Vagina (tissue), 2 donors: ENCODE measurements around the gene RIPK3. TPM values are rescaled to one million over a fixed set of nuclear protein-coding genes. Genes with fewer than 3 reads are reported as not detected.

Experiments used
- DNase-seq, 2 donors: peaks; one replicate each; pipeline ENCODE4 v3.0.0-alpha.2; 2017; ENCODE audit errors: extremely low spot score in 2 of 2
- H3K27ac ChIP-seq: fragments of 200-600 bp; sonication (generic); one replicate; pipeline ENCODE4 v1.5.1; 2019
- H3K27me3 ChIP-seq: fragments of 200-600 bp; sonication (generic); one replicate; pipeline ENCODE4 v1.5.1; 2019
- H3K36me3 ChIP-seq, 2 donors: fragments of 200-600 bp; sonication (generic); one replicate each; pipeline ENCODE4 v1.5.1; 2017 to 2019
- H3K4me1 ChIP-seq: fragments of 200-600 bp; sonication (generic); one replicate; pipeline ENCODE4 v1.5.1; 2019
- H3K4me3 ChIP-seq, 2 donors: fragments of 200-600 bp; sonication (generic); 1 replicate in 1 of 2; 2 replicates in 1 of 2; pipeline ENCODE4 v1.5.1; 2016 to 2019
- H3K9me3 ChIP-seq: fragments of 200-600 bp; sonication (generic); one replicate; pipeline ENCODE4 v1.5.1; 2019
- POLR2A ChIP-seq, 2 donors: fragments of 450-650 bp; IDR thresholded peaks; one replicate each; pipeline ENCODE4 v1.6.1; 2017; ENCODE audit warnings: antibody characterized with exemption in 2 of 2, mild to moderate bottlenecking in 2 of 2, moderate library complexity in 2 of 2
- POLR2AphosphoS5 ChIP-seq, 2 donors: sonication (generic); formaldehyde crosslinking; IDR thresholded peaks; one replicate each; pipeline ENCODE4 v1.9.0; 2017; ENCODE audit warnings: antibody characterized with exemption in 2 of 2, mild to moderate bottlenecking in 2 of 2, low read depth in 1 of 2; ENCODE audit not compliant: insufficient read depth in 1 of 2
- intact Hi-C: fragments of 100-400 bp; cut with DNase I; formaldehyde crosslinking; loops from one replicate; pipeline ENCODE4 v1.15.1; 2023
- total RNA-seq: library from RNA; depleted of rRNA; stranded (reverse); fragments of >200 nt; gene quantifications from one replicate; pipeline ENCODE4 v1.2.3, GENCODE V29; 2016
- TF ChIP-seq, protein P1 (sequence below), 3 experiments: fragments of 450-650 bp in 2 of 3; fragments of 200-600 bp in 1 of 3; sonication (generic) in 1 of 3; IDR thresholded peaks; one replicate each; pipeline ENCODE4 v1.5.1; 2017 to 2019; ENCODE audit warnings: antibody characterized with exemption in 3 of 3, mild to moderate bottlenecking in 2 of 3, moderate library complexity in 2 of 3

RIPK3 gene
- total RNA-seq, 1 donor from 2014 or later, result 10.1 TPM

GRCh38 chr14:24337824-24338175, 2.0 kb downstream of the RIPK3 start:
- H3K27ac ChIP-seq, result no peak overlapping the region
- intact Hi-C loops, result no loop called here
- no peak for TF ChIP-seq POLR2AphosphoS5 (IDR thresholded peaks at IDR 0.05; ENCODE audit: insufficient read depth in 1 of 2, low read depth in 1 of 2)
- no peak for TF ChIP-seq POLR2A (IDR thresholded peaks at IDR 0.05)
- TF ChIP-seq, protein P1, sequence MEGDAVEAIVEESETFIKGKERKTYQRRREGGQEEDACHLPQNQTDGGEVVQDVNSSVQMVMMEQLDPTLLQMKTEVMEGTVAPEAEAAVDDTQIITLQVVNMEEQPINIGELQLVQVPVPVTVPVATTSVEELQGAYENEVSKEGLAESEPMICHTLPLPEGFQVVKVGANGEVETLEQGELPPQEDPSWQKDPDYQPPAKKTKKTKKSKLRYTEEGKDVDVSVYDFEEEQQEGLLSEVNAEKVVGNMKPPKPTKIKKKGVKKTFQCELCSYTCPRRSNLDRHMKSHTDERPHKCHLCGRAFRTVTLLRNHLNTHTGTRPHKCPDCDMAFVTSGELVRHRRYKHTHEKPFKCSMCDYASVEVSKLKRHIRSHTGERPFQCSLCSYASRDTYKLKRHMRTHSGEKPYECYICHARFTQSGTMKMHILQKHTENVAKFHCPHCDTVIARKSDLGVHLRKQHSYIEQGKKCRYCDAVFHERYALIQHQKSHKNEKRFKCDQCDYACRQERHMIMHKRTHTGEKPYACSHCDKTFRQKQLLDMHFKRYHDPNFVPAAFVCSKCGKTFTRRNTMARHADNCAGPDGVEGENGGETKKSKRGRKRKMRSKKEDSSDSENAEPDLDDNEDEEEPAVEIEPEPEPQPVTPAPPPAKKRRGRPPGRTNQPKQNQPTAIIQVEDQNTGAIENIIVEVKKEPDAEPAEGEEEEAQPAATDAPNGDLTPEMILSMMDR (IDR thresholded peaks at IDR 0.05), result no peak
- no peak overlapping the region for H3K4me3 ChIP-seq
- peaks cover 0 to 9% of the 10 kb centered on the region in 2 donors for H3K36me3 ChIP-seq
- peaks cover 54% of the 10 kb centered on the region for H3K4me1 ChIP-seq
- no peak for DNase-seq
- no peaks in the 10 kb centered on the region for H3K27me3 ChIP-seq
- H3K9me3 ChIP-seq, result no peaks in the 10 kb centered on the region

DNA sequence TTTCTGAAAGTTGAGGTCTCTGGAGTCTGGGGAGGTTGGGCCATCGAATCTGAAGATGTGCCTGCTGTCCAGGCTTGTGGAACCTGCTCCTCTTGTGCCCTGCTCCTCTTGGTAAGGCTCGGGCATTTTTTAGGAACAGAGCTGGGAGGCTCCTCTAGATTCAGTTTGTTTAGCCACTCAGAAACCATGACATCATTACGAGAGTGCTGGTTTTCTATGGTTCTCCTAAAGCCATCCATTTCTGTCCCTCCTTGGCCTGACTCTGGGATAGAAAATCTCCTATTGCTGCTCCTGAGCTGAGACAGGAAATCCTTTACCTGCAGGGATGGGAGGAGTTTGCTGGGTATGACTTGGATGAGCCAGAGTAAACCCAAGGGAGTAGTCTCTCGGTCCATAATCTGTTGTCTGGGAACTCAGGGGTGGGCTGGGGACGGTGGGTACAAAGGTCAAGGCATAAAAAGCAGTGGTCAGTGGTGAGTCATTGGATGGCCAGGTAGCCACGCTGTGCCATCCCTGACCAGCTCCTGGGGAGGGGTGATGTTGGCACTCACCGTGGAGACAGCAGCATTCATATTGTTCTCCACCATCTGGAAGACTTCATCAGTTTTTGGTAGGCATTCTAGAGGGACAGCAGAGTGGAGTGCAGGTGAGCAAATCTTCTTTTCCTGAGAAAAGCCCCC, 2.5 kb downstream of the RIPK3 start:
- H3K27me3 ChIP-seq, result no peaks in the 10 kb centered on the region
- TF ChIP-seq POLR2A (IDR thresholded peaks at IDR 0.05) (no peak), POLR2AphosphoS5 (IDR thresholded peaks at IDR 0.05; ENCODE audit: insufficient read depth in 1 of 2, low read depth in 1 of 2) (no peak)
- TF ChIP-seq, protein P1 (IDR thresholded peaks at IDR 0.05), result no peak
- no peaks in the 10 kb centered on the region for H3K9me3 ChIP-seq
- no peak for DNase-seq
- H3K4me1 ChIP-seq, result peaks cover 59% of the 10 kb centered on the region
- no peak overlapping the region for H3K27ac ChIP-seq
- intact Hi-C loops, result no loop called here
- peaks cover 0 to 9% of the 10 kb centered on the region in 2 donors for H3K36me3 ChIP-seq
- H3K4me3 ChIP-seq, result no peak overlapping the region

DNA sequence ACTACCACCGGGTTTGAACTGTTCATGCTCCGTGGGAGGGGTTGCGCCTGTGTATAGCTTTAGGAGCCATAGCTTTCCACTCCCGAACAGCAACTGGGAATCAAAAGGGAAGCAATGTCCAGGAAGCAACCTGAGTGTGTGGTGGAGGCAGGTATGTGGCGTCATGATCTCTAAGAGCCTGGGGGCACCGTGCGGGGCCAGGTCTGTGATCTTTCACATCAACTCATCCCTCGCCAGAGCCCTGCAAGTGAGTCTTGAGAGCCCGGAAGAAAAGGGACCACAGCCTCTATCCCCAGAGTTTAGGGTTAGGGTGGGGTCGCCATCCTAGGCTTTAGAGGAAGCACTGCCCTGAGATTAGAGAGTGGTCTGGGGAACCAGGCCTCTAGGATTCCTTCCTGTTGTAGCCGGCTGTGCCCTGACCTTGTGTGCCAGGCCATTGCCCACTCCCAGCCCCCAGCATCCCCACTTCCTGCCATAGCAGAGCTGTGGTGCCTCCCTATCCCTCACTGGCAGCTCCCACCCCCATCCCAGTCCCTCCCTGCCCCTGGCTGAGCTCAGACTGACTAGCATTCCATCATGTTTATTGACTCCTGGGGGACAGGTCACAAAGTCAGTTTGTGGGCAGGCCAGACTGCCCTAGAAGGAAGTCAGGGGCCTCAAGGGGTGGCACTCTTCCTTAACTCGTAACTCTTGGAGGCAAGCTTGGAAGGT, 4.2 kb downstream of the RIPK3 start:
- peak overlapping the region; percentile 71 for H3K27ac ChIP-seq
- peak overlapping the region in 1 of 2 donors; percentile 52 for H3K4me3 ChIP-seq
- intact Hi-C loops, result no loop called here
- H3K27me3 ChIP-seq, result no peaks in the 10 kb centered on the region
- TF ChIP-seq POLR2A (IDR thresholded peaks at IDR 0.05) (no peak), POLR2AphosphoS5 (IDR thresholded peaks at IDR 0.05; ENCODE audit: insufficient read depth in 1 of 2, low read depth in 1 of 2) (peak; percentile 13 to 39)
- TF ChIP-seq, protein P1 (IDR thresholded peaks at IDR 0.05), result no peak
- peaks cover 0 to 9% of the 10 kb centered on the region in 2 donors for H3K36me3 ChIP-seq
- DNase-seq, result no peak
- H3K4me1 ChIP-seq, result peaks cover 68% of the 10 kb centered on the region
- H3K9me3 ChIP-seq, result no peaks in the 10 kb centered on the region

GRCh38 chr14:24334431-24335291, 5.1 kb downstream of the RIPK3 start, which contains the start of gene ADCY4:
TSS of gene ADCY4 (minus strand) at chr14:24335071. CDS start at chr14:24334652, 419 bp downstream.
- peaks cover 0 to 9% of the 10 kb centered on the region in 2 donors for H3K36me3 ChIP-seq
- H3K27ac ChIP-seq, result peak within 1 kb of the TSS; percentile 71
- intact Hi-C loops, result no loop called here
- H3K4me3 ChIP-seq, result peak within 1 kb of the TSS; percentile 40 to 52
- H3K4me1 ChIP-seq, result peaks cover 68% of the 10 kb centered on the region
- no peaks in the 10 kb centered on the region for H3K27me3 ChIP-seq
- DNase-seq, result no peak
- TF ChIP-seq POLR2AphosphoS5 (IDR thresholded peaks at IDR 0.05; ENCODE audit: insufficient read depth in 1 of 2, low read depth in 1 of 2) (peak in 1 of 2 donors; percentile 46), POLR2A (IDR thresholded peaks at IDR 0.05) (no peak)
- H3K9me3 ChIP-seq, result no peaks in the 10 kb centered on the region
